Spleen (tissue), 7 donors: ENCODE results near the gene ZNF217.
"Not testable (repeated sequence)": the region's sequence is repeated elsewhere in the genome, so short reads cannot be mapped to it uniquely, and the experiment has no call there.

ENCODE experiments used
- CTCF ChIP-seq, 11 experiments: fragments of 200-600 bp in 7 of 11; fragments of 450-650 bp in 4 of 11; sonication (generic) in 4 of 11; IDR thresholded peaks in 8 of 11; conservative IDR thresholded peaks in 3 of 11; 1 replicate in 7 of 11; 2 replicates in 4 of 11; pipeline versions ENCODE4 v1.4.0 to v1.8.0; 2016 to 2021; ENCODE audit warnings: antibody characterized with exemption in 11 of 11, inconsistent platforms in 4 of 11, mild to moderate bottlenecking in 1 of 11
- POLR2AphosphoS5 ChIP-seq, 3 donors: sonication (generic); formaldehyde crosslinking; IDR thresholded peaks; one replicate each; pipeline ENCODE4 v1.5.1; 2017; ENCODE audit warnings: antibody characterized with exemption in 3 of 3
- donor health status: DM: no; HTN: no; CAD: no; lungs with moderate emphysema.
- donor health status: DM: no; HTN: no; CAD: no.
- donor health status: DM: no; HTN: no; CAD: no.

- TF ChIP-seq POLR2AphosphoS5 (IDR thresholded peaks at IDR 0.05); CTCF (IDR thresholded peaks at IDR 0.05 in 8 of 11, conservative IDR thresholded peaks at IDR 0.05 in 3 of 11): not testable (repeated sequence)
These were observed 2.1 kb upstream of the ZNF217 start for GRCh38 chr20:53595742-53596141.
